Neural cell (in vitro differentiated cells): ENCODE data around the gene SH3BP5L.

Source experiments
- EP300 ChIP-seq: fragments of 450-650 bp; conservative IDR thresholded peaks from 2 replicates; pipeline ENCODE4 v1.6.1; 2014; ENCODE audit warnings: antibody characterized with exemption, mild to moderate bottlenecking, moderate library complexity; ENCODE audit not compliant: poor library complexity, severe bottlenecking
- EZH2 ChIP-seq: fragments of 200-600, 300-800 bp; shearing (Covaris generic), sonication (generic); IDR thresholded peaks from 2 replicates; pipeline ENCODE4 v1.6.1; 2014; ENCODE audit warnings: antibody characterized with exemption, low read length, borderline replicate concordance, mild to moderate bottlenecking; ENCODE audit not compliant: insufficient read depth, poor library complexity, severe bottlenecking
- MXI1 ChIP-seq: fragments of 450-650 bp; conservative IDR thresholded peaks from 2 replicates; pipeline ENCODE4 v1.6.1; 2014; ENCODE audit warnings: antibody characterized with exemption, mild to moderate bottlenecking; ENCODE audit not compliant: poor library complexity, severe bottlenecking
- POLR2AphosphoS5 ChIP-seq: IDR thresholded peaks from 2 replicates; pipeline ENCODE4 v1.6.1; 2012
- RAD21 ChIP-seq: fragments of 450-650 bp; conservative IDR thresholded peaks from 2 replicates; pipeline ENCODE4 v1.6.1; 2014; ENCODE audit warnings: antibody characterized with exemption, mild to moderate bottlenecking, moderate library complexity
- SMC3 ChIP-seq: fragments of 450-650 bp; conservative IDR thresholded peaks from 2 replicates; pipeline ENCODE4 v1.6.1; 2014; ENCODE audit warnings: antibody characterized with exemption, mild to moderate bottlenecking, moderate library complexity; ENCODE audit not compliant: poor library complexity
- TAF1 ChIP-seq: IDR thresholded peaks from 2 replicates; pipeline ENCODE4 v1.6.1; 2012; ENCODE audit warnings: low read depth
- TF ChIP-seq, protein P1 (sequence below): fragments of 450-650 bp; IDR thresholded peaks from 2 replicates; pipeline ENCODE4 v1.5.1; 2014; ENCODE audit warnings: antibody characterized with exemption, mild to moderate bottlenecking, moderate library complexity; ENCODE audit not compliant: poor library complexity, severe bottlenecking
- TF ChIP-seq, protein P2 (sequence below): IDR thresholded peaks from 2 replicates; pipeline ENCODE4 v1.6.1; 2012; ENCODE audit warnings: borderline replicate concordance

- TF ChIP-seq, protein P1, sequence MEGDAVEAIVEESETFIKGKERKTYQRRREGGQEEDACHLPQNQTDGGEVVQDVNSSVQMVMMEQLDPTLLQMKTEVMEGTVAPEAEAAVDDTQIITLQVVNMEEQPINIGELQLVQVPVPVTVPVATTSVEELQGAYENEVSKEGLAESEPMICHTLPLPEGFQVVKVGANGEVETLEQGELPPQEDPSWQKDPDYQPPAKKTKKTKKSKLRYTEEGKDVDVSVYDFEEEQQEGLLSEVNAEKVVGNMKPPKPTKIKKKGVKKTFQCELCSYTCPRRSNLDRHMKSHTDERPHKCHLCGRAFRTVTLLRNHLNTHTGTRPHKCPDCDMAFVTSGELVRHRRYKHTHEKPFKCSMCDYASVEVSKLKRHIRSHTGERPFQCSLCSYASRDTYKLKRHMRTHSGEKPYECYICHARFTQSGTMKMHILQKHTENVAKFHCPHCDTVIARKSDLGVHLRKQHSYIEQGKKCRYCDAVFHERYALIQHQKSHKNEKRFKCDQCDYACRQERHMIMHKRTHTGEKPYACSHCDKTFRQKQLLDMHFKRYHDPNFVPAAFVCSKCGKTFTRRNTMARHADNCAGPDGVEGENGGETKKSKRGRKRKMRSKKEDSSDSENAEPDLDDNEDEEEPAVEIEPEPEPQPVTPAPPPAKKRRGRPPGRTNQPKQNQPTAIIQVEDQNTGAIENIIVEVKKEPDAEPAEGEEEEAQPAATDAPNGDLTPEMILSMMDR: no peak
- no peak for TF ChIP-seq EZH2
- no peak for TF ChIP-seq POLR2AphosphoS5
- TF ChIP-seq, protein P2, sequence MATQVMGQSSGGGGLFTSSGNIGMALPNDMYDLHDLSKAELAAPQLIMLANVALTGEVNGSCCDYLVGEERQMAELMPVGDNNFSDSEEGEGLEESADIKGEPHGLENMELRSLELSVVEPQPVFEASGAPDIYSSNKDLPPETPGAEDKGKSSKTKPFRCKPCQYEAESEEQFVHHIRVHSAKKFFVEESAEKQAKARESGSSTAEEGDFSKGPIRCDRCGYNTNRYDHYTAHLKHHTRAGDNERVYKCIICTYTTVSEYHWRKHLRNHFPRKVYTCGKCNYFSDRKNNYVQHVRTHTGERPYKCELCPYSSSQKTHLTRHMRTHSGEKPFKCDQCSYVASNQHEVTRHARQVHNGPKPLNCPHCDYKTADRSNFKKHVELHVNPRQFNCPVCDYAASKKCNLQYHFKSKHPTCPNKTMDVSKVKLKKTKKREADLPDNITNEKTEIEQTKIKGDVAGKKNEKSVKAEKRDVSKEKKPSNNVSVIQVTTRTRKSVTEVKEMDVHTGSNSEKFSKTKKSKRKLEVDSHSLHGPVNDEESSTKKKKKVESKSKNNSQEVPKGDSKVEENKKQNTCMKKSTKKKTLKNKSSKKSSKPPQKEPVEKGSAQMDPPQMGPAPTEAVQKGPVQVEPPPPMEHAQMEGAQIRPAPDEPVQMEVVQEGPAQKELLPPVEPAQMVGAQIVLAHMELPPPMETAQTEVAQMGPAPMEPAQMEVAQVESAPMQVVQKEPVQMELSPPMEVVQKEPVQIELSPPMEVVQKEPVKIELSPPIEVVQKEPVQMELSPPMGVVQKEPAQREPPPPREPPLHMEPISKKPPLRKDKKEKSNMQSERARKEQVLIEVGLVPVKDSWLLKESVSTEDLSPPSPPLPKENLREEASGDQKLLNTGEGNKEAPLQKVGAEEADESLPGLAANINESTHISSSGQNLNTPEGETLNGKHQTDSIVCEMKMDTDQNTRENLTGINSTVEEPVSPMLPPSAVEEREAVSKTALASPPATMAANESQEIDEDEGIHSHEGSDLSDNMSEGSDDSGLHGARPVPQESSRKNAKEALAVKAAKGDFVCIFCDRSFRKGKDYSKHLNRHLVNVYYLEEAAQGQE: no peak
- TF ChIP-seq SMC3: no peak
- no peak for TF ChIP-seq EP300
- TF ChIP-seq RAD21: no peak
- TF ChIP-seq MXI1: no peak
- no peak for TF ChIP-seq TAF1
Measured at GRCh38 chr1:248852481-248853405, 27.0 kb upstream of the SH3BP5L start.
